Stimulated activated CD4-positive, alpha-beta T cell treated with anti-CD3 and anti-CD28 coated beads, Interleukin-15, amount 100 ng/mL, for 1 hour (primary cell): ENCODE results near the gene CACNG5.

Experiments used
- DNase-seq, 2 donors: peaks; one replicate each; pipeline ENCODE4 v3.0.0-alpha.2; 2020; ENCODE audit warnings: low read depth in 1 of 2, low spot score in 1 of 2

Gene CACNG5, protein sequence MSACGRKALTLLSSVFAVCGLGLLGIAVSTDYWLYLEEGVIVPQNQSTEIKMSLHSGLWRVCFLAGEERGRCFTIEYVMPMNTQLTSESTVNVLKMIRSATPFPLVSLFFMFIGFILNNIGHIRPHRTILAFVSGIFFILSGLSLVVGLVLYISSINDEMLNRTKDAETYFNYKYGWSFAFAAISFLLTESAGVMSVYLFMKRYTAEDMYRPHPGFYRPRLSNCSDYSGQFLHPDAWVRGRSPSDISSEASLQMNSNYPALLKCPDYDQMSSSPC

DNA sequence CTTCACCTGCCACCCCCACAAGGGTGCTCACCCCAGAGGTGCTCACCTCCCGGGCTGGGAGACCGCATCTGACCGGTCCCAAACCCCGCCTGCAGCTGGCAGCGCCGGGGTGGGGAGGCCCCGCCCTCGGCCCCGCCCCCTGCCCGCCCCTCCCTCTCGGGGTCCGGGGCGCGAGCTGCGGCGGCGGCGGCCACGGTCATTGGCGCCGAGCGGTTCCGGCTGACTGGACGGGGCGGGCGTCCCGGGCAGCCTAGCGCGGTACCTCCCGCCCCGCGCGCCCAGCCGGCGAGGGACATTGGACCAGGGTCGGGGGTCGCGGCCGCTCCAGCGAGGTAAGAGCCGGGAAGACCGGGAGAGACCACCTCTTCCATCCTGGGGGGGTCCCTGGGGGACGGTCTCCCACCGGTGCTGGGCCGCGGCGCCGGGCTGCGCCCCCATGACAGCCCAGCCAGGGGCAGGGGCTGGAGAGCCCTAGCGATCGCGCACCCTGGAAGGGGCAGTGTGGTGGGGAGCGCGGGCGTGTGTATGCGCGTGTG lies at the start of gene CACNG5:
TSS of gene CACNG5 (plus strand) at position 199 of the 536 bp plus-strand sequence. CDS start 42,216 bp downstream, outside the sequence.
- no peak for DNase-seq

DNA sequence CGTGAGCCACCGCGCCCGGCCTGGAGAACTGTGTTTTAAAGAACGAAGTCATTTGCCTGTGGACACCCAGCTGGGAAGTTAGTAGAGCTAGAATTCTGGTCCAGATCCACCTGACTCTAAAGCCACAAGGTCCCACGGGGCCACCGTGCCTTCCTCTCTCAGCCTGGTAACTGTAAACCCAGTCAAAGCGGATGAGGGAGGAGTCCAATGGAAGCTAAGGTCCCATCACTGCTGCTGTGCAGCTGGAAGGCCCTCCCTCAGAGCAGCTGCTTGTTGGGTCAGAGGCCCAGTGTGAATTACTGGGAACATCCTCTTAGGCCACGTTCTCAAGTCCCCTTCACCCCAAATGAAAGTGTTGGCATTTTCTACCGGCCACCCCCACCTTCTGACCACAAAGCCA lies 48.8 kb upstream of the CACNG5 start:
- no peak for DNase-seq

DNA sequence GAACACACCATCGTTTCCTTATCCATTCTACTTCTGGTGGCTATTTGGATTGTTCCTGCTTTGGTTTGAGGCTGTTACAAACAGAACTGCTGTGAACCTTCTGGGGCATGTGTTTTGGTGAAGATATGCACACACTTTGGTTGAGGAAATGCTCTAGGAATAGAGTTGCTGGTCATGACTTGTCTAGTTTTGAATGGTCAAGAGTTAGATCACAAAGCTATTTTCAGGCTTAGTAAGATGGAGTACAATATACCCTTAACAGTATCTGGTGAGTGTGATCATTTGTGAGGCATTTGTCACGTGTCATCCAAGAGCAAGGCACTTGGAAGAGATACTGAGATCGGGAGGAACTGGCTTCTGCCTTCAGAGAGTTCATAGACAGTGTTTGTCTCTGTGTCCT lies 47.0 kb upstream of the CACNG5 start:
- no peak for DNase-seq

DNA sequence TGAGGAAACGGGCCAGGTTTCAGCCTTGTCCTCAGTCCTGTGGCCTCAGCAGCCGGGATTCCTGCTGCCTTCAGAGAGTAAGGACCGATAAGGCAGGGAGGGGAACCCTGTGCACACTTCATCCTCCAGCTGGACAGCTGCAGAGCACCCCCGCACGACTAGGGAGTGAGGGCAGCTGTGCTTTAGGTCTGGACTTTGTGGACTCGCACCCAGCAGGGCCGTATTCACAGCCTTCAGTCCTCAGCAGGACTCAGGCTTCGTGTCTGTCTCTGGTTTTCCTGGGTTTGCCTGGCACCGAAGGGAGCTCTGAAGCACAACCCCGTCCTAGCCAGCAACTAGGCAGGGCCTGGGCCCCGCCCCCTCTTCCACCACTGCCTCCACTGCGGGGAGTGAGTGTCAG lies 45.8 kb upstream of the CACNG5 start:
- no peak for DNase-seq

DNA sequence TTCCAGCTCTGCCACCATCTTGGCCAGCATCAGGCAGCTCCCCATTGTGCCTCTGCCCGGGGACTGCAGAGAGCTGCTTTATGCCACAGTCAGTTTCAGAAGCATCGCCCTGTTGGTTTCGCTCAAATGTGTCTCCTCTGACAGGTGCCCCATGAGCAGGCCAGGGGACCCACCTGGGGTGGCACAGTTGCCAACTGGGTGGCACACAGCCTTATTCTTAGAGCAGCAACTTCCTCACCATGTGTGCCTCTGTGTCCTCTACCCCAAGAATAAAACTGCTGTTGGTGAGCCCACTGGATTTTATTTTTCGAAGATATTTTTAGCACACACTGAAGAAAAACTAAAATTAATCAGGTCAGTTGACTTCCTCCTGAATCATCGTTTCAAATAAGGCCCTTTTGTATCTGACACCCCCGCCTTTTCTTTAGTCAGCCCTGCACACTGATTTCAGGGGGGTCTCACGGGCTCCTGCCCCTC lies 44.9 kb upstream of the CACNG5 start:
- DNase-seq: no peak

DNA sequence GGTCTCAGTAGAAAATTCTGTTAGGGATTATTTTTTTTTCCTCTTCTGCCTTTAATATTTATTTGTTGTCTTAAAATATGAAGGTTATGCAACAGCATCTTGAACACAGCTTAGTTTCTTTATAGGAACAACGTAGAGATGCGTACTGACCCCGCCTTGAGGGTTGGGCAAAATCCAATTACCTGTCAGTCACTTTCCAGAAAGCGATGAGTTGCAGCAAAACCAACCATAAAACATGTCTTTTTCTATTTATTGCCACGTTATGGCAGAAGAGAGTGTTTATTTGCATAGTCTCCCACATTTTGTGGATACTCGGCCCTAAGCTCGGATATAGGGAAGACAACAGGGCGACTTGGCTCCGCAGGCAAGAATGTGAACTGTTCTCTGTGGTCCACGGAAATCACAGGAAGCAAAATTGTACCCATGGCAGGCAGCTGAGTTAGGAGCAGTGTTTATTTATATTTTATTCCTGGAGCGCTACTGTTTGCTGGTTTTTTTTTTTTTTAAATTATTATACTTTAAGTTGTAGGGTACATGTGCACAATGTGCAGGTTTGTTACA lies 44.3 kb upstream of the CACNG5 start:
- DNase-seq: no peak

DNA sequence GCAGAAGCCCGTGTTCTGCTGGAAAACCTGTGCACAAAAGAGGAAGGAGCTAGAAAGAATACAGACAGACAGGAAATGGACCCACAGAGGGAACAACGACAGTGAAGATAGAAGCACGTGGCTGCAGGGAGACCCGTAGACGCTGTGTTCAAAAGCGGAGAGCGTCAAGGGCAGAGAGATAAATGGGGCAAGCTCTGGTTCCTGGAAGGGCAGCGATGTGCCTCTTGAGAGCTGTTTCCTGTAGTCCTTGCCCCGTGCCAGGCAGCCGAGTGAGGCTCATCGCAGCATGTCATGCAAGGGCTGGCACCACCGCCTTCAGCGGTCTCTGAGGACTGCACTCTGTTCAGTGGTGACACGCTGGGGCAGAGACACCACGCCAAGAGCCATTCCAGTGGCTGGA lies 43.6 kb upstream of the CACNG5 start:
- DNase-seq: no peak

DNA sequence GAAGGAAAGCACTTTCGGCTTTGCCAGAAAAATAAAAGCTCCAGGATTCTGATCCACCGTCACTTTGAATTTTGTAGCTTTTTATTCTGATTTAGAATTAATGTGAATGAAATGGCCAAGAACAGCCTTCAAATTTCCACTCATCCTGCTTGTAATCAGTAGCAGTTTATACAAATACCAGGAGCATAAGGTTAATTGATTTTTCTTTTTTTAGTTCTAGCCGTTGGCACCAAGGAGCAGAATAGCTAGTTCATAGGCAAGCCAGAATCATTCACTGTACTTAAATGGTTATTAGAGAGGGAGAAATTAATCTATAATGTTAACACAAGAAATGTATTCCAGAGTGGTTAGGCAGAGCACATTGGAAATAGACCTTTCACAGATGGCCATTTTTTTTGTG lies 41.1 kb upstream of the CACNG5 start:
- no peak for DNase-seq

DNA sequence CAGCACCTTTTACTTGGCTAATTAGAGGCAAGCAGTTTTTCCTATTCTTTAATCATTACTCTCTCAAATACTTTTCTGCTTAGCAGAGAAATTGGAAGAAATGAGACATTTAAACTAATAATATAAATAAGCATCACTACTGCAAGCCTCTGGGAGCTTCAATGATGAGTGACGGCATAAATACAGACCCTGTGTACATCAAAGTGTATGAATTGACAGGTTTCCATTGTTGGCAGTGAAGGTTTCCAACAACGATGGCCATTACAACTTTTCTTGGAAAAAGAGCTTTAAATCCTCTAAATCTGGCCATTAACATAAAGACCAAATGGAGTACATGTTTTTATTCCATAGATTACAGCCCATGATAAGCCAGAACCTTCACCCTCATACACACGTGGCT lies 39.4 kb upstream of the CACNG5 start:
- no peak for DNase-seq

DNA sequence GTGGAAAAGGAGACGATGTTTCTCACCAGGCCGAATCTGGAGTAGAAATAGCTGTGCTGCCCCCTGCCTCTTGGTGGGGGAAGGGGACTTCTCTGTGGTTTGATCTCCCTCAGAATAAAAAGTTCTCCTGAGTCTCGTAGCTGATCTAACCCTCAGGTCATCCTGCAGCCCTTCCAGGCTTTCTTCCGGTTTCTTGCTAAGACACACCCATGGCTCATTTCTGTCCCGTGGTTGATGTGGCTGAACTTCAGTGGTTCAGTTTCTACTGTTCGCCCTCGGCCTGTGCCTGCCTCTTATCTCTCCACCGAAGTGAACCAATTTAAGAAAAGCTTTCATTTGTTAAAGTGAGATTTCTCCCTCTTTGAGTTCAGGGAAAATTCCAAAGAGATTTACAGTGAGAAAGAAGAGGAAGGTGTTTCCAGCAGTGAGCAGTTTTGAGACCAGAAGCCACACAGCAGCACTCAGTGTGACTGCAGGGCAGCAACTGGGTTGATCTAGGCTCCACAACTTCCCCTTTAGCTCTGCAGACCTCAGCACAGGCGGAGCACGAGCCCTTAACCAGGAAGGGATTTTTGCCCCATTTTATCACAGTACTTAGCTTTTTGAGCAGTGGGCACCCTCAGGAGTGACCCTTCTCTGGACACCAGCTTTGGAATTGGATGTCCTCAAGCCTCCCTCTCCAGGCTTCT lies 34.9 kb upstream of the CACNG5 start:
- DNase-seq: no peak

DNA sequence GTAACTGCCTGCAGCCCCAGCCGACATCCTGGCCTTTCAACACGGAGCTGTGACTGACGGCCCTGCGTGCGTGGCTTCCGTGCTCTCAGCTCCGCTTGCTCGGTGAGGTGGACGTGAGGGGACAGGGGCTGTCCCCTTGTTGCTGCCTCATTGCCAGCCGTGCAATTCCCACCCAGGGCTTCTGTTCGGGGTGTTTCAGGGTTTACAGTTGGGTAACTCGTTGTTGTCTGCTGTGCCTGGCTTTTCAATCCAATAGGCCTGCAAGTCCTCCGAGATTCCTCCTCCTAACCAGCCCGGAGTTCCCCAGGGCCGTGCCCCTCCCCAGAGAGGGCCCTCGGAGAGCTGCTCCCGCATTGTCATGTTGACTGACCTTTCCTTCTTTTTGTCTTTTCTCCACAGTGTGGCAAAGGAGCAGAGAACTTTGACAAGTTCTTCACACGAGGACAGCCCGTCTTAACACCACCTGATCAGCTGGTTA lies 31.4 kb upstream of the CACNG5 start:
- DNase-seq: no peak

DNA sequence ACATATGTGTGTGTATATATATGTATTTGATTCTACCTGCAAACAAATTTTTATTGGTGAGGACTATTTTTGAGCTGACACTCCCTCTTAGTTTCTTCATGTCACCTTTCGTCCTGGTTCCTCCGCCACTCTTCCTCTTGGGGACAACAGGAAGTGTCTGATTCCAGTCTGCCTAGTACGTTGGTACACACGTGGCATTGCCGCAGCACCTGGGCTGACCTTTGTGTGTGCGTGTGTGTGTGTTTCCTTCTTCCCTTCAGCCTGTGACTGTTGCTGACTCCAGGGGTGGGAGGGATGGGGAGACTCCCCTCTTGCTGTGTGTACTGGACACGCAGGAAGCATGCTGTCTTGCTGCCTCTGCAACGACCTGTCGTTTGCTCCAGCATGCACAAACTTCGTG lies 29.4 kb upstream of the CACNG5 start:
- no peak for DNase-seq

DNA sequence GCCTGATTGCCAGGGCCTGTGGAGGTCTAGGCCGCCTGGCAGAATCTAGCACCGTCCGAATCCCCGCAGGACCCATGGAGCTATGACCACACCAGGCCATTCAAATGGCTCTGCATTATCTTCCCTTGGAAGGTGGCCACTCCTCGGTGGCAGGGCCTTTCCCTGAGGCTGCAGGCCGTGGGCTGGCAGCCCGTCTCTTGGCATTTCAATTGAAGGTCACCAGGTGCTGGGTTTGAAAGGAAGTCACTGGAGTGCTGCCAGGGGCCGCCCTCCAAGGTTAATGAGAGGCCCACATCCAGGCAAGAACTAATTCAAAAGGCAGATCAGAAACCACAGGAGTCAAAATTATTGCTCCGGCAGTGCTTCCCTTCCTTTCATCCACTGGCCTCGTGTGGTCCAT lies 27.7 kb upstream of the CACNG5 start:
- DNase-seq: no peak

DNA sequence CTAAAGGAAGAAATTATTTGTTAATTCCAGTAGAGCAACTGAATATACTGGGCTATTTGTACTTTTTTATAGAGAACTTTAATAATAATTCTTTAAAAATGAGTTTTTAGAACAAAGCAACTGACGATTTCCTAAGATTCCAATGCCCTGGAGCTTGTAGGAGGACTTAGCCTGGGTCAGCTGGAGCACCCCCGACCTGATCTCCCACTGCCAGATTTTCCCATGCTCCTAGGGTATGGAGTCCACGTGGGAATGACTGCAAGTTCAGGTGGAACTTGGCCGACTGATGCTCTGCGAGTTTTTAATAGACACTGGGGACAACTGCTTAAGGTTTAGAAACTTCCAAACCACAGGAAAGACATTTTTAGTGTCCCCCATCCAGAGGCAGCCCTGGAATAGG lies 25.5 kb upstream of the CACNG5 start:
- DNase-seq: no peak

DNA sequence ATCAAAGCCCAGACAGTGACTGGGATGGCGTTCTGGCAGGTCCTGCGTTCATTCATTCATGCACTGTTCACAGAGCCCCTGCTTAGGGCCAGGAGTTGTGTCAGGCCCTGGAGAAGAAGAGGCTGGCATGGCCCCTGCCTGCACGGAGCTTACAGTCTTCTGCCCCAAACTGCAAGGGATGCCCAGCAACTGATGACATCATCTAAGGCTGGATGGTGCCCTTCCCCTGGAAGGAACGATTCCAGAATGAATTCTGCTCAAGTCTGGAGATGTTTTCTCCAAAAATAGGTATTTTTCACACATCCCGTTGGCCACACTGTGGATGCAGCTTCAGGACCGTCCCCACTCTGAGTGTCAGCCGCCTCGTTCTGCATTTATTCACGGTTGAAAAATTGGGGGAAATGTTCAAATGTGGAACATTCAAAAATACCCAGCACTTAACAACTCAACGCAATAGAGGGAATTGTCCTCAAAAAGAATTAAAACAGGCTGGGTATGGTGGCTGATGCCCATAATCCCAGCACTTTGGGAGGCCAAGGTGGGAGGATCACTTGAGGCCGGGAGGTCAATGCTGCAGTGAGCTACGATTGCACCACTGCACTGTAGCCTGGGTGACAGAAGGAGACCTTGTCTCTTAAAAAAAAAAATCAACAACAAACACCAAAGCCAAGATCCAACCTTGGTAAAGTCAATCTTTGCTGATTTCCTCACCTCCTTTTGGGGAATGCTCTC lies 23.8 kb upstream of the CACNG5 start:
- no peak for DNase-seq

DNA sequence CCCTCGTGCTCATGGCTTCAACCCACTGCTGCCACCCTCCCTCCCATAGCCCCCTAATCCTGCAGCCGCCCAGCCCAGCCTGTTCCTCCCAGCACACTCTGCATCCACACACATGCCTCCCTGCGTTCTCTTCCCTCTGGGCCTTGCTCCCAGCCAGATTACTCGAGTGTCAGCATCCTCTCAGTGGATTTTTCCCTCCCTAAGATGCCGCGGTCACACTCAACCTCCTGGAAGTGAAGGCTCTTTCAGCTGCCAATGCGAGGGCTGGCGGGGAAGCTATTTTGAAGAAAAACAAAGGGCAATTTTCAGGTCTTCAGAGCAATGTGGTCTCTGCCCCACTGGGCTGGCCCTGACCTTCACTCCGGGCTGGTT lies 23.2 kb upstream of the CACNG5 start:
- DNase-seq: no peak

DNA sequence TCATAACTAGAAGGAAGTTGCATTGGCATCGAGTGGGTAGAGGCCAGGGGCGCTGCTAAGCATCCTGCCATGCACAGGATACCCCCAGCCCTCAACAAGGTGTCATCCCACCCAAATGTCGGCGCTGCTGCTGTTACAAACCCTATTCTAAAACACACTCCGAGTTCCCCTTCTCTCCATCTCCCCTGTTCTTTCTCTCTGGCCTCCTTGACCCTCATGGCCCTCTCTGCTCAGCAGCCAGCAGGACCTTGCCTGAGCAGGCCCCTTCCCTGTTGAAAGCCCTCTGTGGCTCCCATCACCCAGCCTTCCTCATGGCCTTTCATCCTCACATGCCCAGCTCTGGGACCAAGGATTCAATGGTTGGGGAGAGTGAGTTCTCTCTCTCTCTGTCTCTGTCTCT lies 22.3 kb upstream of the CACNG5 start:
- DNase-seq: no peak

DNA sequence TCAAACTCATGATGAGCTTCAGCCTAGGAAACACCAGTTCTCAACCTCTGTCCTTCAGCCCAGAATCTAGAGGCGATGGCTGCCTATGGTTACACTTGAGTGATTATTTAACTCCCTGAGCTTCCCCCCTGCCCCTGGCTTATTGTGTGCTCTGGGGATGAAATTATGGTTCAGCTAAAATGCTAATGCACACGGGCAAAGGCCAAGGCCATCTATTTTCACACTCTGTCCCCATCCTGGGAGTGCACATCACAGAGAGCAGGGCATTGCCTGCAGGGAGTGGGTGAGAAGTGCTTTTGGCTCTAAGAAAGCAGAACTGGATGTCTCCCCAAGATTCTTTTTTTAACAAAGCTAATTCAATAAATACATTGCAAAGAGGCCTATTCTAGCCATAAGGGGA lies 21.6 kb upstream of the CACNG5 start:
- no peak for DNase-seq

DNA sequence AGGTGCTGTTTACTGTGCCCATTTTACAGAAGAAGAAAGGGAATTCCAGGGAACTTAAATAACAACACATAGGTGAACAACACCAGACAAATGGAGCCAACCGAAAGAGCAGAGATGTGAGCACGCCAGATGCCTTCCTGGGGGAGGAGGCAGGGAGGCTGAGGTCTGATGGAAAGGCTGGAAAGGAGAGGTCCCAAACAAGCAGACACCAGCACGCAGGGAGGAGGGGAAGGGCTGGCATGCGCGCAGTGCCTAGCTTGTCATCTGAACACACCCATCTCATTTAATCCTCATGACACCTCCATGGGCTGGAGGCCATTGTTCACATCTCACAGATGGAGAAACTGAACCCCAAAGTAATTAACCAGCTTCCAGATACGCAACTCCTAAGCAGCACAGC lies 20.9 kb upstream of the CACNG5 start:
- no peak for DNase-seq

DNA sequence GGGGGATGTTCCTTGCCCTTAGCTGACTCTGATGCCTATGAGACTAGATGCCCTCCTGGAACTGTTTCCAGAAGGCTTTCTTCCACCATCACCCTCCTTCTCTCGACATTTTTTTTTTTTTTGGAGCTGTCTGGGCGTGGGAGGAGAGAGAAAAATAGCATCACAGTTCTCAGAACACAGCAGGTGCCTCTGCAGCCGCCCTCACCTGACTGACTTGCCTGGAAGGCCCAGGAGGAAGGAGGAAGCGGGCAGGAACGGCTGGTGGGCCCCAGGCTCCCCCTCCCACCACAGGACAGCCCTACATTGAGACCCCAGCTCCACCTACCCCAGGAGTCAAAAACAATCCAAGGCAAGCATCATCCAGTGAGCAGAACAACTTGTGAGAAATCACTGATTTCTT lies 20.3 kb upstream of the CACNG5 start:
- no peak for DNase-seq

DNA sequence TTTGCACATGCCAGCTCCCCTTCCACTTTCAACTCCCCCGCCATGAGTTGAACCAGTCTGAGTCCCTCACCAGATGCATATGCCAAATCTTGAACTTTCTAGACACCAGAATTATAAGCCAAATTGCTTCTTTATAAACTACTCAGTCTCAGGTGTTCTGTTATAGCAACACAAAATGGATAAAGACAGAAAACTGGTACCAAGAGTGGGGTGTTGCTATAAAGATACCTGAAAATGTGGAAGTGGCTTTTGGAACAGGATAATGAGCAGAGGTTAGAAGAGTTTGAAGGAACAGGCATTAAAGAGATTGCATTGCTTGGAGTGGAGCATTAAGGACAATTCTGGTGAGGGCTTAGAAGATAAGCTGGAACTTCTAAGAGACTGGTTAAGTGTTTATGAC lies 17.2 kb upstream of the CACNG5 start:
- DNase-seq: no peak

DNA sequence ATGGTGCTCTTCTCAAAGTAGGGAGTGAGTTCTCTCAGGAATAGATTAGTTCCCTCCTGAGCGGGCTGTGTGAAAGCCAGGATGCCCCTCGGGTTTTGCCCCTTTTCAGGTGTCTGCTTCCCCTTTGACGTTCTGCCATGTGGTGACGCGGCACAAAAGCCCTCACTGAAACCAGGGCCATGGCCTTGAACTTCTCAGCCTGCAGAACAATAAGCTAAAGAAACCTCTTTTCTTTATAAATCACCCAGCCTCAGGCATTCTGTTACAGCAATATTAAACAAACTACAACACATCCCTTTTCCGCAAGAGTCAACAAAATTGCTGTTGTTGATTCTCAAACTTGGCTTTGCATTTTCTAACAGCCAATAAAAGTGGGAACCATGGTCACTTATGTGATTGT lies 15.5 kb upstream of the CACNG5 start:
- DNase-seq: no peak
